ENCODE data around the gene PATZ1. TPM values are rescaled to one million over a fixed set of nuclear protein-coding genes. Genes with fewer than 3 reads are reported as not detected.

PATZ1 gene
- total and polyA plus RNA-seq, 2 donors (not counting 3 experiments of a cell fraction or from before 2014, with no cell fraction given), result 19.7 to 23.7 TPM

- FAIRE-seq (no peak), DNase-seq (ENCODE audit: low read depth, low spot score) (no peak)
- no peak overlapping the region for H3K27ac ChIP-seq (ENCODE audit: insufficient read depth, low read depth, low read length)
- no peak overlapping the region for H2AFZ ChIP-seq (ENCODE audit: low read depth, low read length)
- intact Hi-C loops (cut with micrococcal nuclease), result no loop called here
- no peaks in the 10 kb centered on the region for H3K9me1 ChIP-seq (replicated peaks; ENCODE audit: control insufficient read depth, extremely low read depth, insufficient read depth, low read length)
- H3K9ac ChIP-seq (replicated peaks; ENCODE audit: extremely low read depth, insufficient read depth, low read length), result no peak overlapping the region
- peaks cover 42% of the 10 kb centered on the region for H3K4me1 ChIP-seq (ENCODE audit: control insufficient read depth, extremely low read depth, insufficient read depth, low read length)
- H3K79me2 ChIP-seq (ENCODE audit: control insufficient read depth, insufficient read depth, low read length), result no peaks in the 10 kb centered on the region
- no peaks in the 10 kb centered on the region for H3K9me3 ChIP-seq (replicated peaks; ENCODE audit: control insufficient read depth, insufficient read depth, low read length)
- no TSS peak for BruUV-seq (replicated peaks)
- no peaks in the 10 kb centered on the region for H4K20me1 ChIP-seq (replicated peaks; ENCODE audit: control insufficient read depth, extremely low read depth, insufficient read depth, low read length)
- dilution Hi-C loops (cut with MboI; ENCODE audit: extremely low pct_ligation_motif_present, low sequenced_read_pairs), result no loop called here
- no peaks in the 10 kb centered on the region for H3K27me3 ChIP-seq (ENCODE audit: control insufficient read depth in 2 of 2, insufficient read depth in 2 of 2, low read length in 2 of 2)
- H3K4me3 ChIP-seq (replicated peaks in 1 of 3; ENCODE audit: insufficient read depth in 1 of 3, low read depth in 1 of 3, low read length in 3 of 3), result no peak overlapping the region
- CTCF ChIA-PET, result interaction anchor here (2.6 kb wide), 1 partner anchor 17 kb away, joined by 18 read pairs; no protein-coding TSS in a partner anchor
- POLR2A ChIA-PET, result no interaction called here
- no peak for TF ChIP-seq FOS (IDR thresholded peaks at IDR 0.05; ENCODE audit: borderline replicate concordance, insufficient read depth, low read length)
- TF ChIP-seq JUN (IDR thresholded peaks at IDR 0.05; ENCODE audit: borderline replicate concordance, insufficient read depth, insufficient read length, low read depth), result no peak
- TF ChIP-seq POLR2A (IDR thresholded peaks at IDR 0.05; ENCODE audit: low read depth, low read length), result no peak
- no peak for TF ChIP-seq POLR2AphosphoS5 (IDR thresholded peaks at IDR 0.05; ENCODE audit: insufficient read depth, low read depth, low read length)
- no peak for TF ChIP-seq CTCF (IDR thresholded peaks at IDR 0.05; ENCODE audit: extremely low read depth in 1 of 2, insufficient read depth in 1 of 2, low read depth in 1 of 2, low read length in 2 of 2)
- H3K36me3 ChIP-seq (ENCODE audit: control insufficient read depth in 2 of 2, extremely low read depth in 1 of 2, insufficient read depth in 2 of 2, low read length in 2 of 2), result peaks cover 0 to 10% of the 10 kb centered on the region in 2 experiments
- no peak overlapping the region for H3K4me2 ChIP-seq (ENCODE audit: insufficient read depth, low read length)
Measured at GRCh38 chr22:31288496-31289240, 57.5 kb downstream of the PATZ1 start.
